HG03139 (cell line): ENCODE data around the gene COL4A4.

ENCODE experiments used
- ATAC-seq: cut with Tn5 transposase; IDR thresholded peaks from one replicate; pipeline ENCODE4 v1.9.1; 2021; ENCODE audit not compliant: unreplicated experiment

Gene COL4A4

DNA sequence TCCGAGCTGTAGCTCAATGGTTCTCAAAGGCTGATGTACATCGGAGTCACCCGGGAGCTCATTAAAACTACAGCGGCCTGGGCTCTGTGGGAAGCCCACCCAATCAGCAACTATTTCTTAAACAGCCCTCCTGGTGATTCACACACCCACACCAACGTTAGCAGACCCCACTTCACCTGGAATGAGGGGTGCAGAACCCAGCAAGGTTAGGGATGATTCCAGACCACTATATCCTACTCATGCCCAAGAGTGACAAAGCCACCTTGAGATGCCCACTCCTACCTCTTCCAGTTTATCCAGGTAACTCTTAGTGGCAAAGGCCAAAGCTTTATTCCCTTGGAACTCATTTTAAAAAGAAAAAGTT, 178.4 kb downstream of the COL4A4 start:
- no peak for ATAC-seq

DNA sequence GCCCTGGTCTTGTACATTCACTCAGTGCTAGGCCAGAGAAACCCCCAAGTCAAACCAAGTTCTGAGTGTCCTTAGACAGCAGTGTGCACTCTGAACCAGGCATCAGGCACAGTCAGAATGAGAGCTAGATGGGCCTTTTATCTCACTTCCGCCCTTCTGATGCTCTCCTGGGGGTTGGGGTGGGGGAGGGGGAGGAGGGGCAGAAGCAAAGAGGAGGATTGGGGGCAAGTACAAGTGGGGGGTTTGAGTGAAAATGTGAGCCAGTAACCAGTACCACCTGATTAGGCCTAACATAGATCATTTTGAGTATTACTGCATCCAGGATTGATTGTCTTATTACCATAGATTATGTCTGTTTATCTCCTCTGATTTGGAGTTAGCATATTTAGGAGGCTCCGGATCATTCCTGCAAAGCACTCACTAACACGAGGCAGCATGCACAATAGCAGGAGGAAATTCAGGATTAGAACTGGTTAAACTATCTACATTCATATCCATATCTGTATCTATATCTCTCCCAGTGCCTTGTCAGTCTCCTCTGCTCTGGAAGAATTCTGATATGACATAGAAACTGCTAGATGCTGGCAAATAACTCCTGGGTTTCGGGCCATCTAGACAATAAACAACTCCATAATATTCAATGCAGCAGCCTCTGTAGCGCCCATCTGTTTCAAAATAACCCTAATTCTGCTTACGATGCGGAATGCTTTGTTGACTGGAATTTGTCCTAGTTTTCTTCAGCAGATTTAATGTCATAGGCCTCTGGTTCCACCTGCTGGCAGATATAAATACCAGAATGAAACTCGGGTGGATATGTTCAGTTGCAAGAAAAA, 179.0 kb downstream of the COL4A4 start:
- ATAC-seq: peak; percentile 99

DNA sequence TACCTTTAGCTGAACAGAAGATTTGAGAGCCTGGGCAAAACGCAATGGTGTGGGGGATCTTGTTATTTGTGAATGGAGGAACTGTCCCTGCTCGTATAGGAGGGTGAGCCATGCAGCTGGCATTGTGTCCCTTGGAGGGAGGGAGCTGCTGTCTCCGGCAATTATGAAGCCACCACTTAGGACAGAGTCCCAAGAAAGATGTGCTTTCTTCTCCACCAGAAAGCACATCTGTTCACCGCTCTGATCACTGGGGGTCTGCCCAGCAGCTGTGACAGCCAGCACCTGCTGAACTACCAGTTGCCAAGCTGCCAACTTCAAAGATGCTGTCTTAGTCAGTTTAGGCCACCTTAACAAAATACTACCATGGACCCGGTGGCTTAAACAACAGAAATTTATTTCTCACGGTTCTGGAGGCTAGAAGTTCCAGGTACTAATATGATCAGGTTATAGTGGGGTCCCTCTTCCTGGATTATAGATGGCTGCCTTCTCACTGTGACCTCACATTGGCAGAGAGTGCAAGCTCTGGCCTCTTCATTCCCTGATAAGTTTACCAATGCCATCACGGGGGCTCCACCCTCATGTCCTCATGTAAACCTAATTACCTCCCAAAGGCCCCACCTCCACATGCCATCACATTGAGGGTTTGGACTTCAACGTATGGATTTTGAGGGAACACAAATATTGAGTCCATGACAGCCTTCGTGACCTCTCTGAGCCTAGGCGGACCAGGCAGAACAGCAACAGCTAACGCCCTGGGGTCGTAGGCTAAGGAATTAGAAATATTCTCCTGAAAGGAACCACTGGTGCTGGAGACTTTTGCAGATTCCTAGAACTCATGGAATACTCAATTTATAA, 179.9 kb downstream of the COL4A4 start:
- peak; percentile 6 for ATAC-seq

GRCh38 chr2:226981791-226982326, 182.1 kb downstream of the COL4A4 start:
- ATAC-seq: no peak

- ATAC-seq: no peak
Observed at GRCh38 chr2:226979004-226979403, 185.0 kb downstream of the COL4A4 start.

GRCh38 chr2:226978300-226978699, 185.7 kb downstream of the COL4A4 start:
- ATAC-seq: no peak

DNA sequence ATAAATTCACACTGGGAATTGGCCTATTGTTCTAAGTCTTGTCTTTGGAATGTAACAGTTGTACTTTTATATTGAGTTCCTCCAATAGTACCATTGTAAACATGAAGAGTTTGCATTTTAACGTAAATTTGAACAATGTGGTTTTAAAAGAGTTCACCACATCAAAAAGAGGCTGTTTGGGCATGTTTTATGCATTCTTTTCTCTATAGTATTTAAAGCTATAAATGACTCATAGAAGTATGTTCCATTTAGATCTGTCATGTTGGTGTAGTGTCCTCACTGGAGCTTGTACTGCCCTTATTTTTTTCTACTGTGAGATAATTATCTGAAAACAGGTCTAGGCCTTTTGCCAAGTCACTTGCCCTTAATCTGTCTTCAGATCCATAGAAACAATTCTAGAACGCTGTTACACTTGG, 186.2 kb downstream of the COL4A4 start:
- no peak for ATAC-seq

DNA sequence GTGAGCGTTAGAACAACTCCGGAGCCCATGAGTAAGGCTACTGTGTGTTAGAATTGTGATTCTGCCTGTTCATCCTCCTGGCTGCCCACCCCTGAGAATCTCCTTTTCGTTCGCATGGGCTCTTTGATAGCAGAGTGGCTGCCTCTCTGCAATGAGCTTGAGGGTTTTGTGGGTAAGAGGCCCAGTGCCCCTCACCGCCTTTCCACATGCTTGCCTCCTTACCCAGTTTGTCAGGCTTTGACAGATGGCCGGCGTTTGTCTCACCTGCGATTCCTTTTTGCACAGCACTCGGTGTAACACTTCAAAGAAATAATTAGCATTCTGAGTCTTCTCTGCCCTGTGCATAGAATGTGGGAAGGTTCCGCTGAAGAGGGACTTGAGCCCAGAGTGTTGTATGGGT, 190.2 kb downstream of the COL4A4 start:
- no peak for ATAC-seq

- ATAC-seq: no peak
Observed at GRCh38 chr2:226971770-226972169, 192.2 kb downstream of the COL4A4 start.

DNA sequence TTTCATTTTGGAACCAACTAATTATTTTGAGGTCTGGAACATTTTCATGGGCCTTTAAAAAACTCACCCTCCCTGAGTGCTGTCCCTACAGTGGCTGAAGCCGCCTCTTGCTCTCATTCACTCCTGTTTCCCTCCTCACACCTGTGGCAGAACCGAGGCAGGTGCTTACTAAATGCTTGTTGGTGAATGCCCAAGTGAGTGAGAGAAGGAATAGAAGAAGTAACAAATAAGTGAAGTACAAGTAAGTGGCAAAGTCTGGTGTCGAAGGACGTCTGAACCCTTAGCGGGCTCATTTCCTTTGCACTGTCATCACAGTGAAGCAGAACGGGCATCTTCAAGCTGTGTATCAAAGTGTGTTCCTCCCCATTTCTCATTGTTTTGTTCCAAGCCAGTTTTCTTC, 192.9 kb downstream of the COL4A4 start:
- peak; percentile 47 for ATAC-seq

DNA sequence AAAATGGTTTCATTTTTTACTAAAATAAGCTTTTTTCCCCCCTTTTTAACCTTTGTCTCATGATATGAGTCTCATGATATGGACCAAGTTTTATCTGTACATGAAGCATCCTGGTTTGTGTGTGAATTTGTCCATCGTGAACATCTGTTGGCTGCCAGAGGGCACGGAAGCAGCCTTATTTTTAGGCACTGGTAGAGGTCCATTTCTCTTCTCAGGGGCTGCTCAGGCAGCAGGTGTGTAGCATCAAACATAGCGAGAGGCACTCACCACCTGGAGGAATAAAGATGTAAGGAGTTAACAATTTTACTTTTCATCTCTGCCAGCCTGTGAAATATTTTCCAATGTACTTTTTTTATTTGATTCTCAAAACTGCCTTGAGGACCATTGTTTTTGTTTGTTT, 193.6 kb downstream of the COL4A4 start:
- peak; percentile 53 for ATAC-seq

DNA sequence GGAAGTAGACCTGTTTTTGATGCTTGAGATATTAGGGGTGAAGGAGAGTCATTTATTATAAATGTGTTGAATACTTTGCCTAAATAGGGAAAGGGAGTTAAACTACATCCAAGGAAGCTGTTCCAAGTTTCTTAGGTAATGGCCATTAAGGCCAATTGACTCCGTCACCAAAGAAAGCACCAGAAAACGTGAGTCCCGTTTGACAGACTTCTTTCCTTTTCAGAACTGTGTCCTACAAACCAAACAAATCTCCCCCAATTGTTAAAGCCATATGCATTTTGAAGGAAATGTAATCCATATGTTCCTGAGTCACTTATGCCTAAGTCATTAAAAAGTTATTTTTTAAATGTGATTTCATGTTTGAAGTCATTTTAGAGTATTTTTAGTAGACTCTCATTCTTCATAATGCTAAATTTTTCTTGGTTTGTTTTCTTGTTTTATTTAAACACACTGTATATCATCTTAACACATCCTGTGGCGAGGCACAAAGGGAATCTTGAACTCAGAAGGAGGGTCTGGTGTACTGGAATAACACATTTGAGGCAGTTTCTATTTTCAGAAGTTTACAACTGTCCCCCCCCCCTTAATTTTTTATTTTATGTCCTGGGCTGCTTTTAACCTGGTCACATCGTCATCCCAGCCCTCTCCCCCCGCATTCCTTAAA, 194.5 kb downstream of the COL4A4 start:
- no peak for ATAC-seq

GRCh38 chr2:226965376-226965775, 198.6 kb downstream of the COL4A4 start:
- no peak for ATAC-seq

- ATAC-seq: no peak
Observed at GRCh38 chr2:226963528-226963927, 200.5 kb downstream of the COL4A4 start.

- no peak for ATAC-seq
Observed at GRCh38 chr2:226962176-226962773, 201.7 kb downstream of the COL4A4 start.

DNA sequence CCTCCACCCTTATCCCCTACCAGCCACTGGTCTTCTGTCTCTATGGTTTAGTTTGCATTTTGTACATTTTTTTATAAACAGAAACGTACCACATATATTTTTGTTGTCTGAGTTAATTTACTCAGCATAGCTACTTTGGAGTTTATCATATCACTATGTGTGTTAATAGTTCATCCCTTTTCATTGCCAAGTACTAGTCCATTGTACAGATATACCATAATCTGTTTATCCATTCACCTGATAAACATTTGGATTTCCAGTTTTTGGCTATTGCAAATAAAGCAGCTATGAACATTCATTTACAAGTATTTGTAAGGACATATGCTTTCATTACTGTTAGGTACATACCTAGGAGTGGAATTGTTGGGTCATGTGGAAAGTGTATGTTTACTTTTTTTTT, 204.6 kb downstream of the COL4A4 start:
- no peak for ATAC-seq

DNA sequence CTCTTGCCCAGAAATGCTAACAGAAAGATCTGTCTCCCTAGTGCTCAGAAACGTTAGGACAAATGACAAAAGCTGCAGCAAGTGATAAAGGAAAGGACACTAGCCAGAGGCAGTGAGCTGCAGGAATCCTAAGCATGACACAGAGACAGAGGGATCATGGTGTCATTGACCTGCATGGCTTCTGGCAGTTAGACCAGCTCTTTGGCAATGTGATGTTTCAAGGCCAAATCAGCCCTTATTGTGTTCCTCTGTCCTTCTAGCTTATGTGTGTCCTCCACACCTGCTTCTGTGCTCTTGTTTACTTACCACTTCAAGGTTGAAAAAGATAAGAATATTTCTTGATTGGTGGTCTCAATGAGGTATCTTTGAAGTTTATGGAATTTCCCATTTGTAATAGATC, 207.3 kb downstream of the COL4A4 start:
- no peak for ATAC-seq

- ATAC-seq: no peak
Observed at GRCh38 chr2:226953826-226954225, 210.2 kb downstream of the COL4A4 start.

DNA sequence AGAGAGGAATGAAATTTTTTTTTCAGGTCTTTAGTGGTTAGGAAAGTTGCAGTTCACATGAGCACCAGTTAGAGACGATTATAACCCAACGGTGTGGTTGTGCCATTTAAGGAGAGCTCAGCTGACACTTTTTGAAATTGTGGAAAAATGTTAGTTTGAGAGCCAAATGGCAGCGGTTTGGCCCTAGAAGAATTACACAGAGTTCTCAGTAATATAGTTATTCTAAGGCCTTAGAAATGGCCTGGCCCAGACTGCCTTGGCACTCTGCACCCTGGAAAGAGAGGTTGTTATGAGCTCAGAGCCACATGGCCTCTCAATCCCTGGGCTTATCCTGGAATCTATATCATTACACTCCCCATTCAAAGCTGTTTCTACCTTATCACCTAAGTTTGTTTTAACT, 210.8 kb downstream of the COL4A4 start:
- no peak for ATAC-seq
